ENCODE measurements around the gene TRIM72.
"Not testable (repeated sequence)": the region's sequence is repeated elsewhere in the genome, so short reads cannot be mapped to it uniquely, and the experiment has no call there.

TRIM72 gene

DNA sequence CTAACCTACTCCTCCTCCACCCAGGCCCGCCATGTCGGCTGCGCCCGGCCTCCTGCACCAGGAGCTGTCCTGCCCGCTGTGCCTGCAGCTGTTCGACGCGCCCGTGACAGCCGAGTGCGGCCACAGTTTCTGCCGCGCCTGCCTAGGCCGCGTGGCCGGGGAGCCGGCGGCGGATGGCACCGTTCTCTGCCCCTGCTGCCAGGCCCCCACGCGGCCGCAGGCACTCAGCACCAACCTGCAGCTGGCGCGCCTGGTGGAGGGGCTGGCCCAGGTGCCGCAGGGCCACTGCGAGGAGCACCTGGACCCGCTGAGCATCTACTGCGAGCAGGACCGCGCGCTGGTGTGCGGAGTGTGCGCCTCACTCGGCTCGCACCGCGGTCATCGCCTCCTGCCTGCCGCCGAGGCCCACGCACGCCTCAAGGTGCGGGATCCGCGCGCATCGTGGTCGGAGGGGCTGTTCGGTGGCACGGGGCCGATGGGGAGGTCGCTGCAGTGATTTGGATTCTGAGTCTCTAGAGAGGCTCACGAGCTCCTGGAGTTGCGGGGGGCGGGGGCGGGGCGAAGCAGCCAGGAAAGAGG lies 878 bp downstream of the TRIM72 start:
- DNase-seq, result no peak

DNA sequence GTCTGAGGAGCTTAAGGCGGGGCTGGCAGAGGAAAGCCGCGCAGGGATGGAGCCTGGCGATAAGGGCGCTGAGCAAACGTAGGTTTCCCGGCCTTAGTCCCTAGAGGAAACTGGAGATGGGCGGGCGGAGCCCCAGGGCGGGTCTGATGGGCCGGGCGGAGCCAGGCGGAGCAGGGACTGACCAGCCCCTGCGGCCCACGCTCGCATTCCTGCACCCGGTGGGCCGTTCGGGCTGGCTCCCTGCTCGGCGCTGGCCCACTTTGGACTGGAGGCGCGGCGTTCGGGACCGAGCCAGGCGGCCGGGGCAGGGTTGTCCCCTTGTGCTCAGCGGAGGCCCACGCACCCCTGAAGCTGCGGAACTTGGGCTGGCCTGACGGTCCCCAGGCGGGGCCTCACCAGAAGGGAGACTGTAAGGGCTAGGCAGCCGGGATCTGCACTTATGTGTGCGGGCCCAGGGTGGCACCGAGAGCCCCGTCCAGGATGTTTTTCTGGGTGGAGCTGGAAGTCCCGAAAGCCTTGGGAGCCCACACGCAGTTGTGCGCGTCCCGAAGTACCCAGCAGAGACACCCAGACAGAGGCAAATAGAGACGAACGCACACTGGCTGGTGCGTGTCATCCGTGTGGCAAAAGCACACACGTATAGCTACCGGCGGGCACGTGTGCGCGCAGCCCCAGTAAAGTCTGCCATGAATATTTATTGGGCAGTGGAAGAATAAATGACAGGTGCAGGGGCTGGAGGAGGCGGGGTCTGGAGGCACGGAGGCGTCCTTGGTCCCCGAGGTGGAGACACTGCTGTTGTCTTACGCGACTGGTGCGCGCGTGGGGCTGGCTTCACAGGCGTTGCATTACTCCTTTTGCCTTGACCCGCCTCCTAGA lies 1.6 kb downstream of the TRIM72 start:
- DNase-seq, result peak in 2 of 51 donors; percentile 7 to 17

DNA sequence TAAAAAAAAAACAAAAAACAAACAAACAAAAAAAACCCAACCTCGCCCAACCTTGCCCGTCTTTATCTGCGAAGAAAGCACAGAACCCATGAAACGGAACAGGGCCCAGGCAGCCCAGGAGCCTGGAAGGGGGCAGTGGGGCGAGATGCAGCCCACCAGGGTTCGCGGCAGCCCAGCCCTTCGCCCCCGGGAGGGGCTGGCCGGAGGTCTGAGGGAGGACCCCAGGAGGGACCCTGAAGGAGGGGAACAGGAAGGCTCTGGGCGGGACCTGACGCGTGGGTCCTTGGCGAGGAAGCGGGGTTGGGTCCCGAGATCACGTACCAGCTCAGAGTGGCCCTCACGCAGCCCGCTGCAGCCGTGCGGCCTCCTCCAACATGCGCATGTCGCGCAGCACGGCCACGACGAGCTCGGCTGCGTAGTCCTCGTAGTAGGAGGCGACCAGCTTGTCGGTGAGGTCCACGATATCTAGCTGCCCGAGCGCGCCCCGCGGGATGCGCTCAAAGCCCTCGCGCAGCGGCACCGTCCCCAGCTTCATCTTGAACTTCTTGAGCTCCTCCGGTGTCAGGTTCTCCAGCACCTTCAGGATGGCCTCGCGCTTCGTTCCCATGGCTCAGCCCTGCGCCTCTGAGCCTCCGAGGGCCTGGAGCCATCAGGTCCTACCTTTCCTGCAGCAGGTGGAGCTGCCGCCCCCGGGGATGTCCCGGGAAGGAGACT lies 2.7 kb downstream of the TRIM72 start, which contains the start of gene PYDC1:
Gene PYDC1, minus strand, starts transcription at position 714 of the 714 bp plus-strand sequence. Its CDS starts 107 bp downstream, at position 607.
- DNase-seq, result peak in 1 of 51 donors; percentile 21

DNA sequence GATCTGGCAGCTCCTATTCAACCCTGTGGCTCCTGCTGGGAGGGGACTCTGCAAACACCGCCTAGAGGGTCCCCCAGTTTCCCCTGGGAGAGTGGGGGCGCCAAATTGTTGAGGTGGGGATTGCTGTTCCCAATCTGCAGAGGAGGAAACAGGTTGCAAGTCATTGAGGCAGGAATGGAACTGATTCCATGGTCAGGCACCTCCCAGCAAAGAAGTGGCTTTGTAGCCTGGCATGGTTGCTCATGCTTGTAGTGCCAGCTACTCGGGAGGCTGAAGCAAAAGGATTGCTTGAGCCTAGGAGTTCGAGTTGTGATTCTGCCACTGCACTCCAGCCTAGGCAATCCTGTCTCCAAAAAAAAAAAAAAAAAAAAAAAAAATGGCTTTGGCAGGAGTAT lies 3.2 kb downstream of the TRIM72 start:
- no peak for DNase-seq

DNA sequence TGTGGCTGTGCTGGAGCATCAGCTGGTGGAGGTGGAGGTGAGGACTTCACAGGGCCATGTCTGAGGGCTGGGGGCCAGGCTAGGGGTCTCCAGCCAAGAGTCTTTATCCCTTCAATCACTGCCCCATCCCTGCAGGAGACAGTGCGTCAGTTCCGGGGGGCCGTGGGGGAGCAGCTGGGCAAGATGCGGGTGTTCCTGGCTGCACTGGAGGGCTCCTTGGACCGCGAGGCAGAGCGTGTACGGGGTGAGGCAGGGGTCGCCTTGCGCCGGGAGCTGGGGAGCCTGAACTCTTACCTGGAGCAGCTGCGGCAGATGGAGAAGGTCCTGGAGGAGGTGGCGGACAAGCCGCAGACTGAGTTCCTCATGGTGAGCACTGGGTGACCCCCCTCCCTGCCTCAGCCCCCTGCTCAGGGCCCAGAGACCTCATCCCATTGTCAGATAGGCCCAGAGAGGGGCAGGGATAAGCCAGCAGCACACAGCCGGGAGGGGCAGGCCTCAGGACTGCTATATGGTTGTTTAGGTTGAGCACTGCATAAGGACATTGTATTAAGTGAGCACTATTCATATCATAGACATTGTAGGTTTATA lies 5.3 kb downstream of the TRIM72 start:
- no peak for DNase-seq

- no peak for DNase-seq
These were observed 7.6 kb downstream of the TRIM72 start for GRCh38 chr16:31221357-31222160.

DNA sequence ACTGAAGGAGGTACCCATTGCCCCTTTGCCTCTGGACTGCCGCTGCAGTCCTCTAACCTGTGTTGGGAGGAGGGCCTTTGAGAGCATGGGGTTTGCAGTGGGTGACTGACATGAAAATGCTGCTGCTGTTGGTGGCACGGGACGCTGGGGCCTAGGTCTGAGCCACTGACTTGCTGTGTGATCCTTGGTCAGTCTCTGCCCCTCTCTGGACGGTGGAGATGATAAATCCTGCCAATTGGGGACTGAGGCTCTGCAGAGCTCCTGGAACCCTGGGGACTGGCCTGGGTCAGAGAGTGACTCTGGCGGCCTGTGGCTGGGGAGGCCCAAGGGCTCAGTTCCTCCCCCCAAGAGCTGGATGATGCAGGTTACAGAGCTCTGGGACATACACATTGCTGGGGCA lies 9.1 kb downstream of the TRIM72 start:
- no peak for DNase-seq

DNA sequence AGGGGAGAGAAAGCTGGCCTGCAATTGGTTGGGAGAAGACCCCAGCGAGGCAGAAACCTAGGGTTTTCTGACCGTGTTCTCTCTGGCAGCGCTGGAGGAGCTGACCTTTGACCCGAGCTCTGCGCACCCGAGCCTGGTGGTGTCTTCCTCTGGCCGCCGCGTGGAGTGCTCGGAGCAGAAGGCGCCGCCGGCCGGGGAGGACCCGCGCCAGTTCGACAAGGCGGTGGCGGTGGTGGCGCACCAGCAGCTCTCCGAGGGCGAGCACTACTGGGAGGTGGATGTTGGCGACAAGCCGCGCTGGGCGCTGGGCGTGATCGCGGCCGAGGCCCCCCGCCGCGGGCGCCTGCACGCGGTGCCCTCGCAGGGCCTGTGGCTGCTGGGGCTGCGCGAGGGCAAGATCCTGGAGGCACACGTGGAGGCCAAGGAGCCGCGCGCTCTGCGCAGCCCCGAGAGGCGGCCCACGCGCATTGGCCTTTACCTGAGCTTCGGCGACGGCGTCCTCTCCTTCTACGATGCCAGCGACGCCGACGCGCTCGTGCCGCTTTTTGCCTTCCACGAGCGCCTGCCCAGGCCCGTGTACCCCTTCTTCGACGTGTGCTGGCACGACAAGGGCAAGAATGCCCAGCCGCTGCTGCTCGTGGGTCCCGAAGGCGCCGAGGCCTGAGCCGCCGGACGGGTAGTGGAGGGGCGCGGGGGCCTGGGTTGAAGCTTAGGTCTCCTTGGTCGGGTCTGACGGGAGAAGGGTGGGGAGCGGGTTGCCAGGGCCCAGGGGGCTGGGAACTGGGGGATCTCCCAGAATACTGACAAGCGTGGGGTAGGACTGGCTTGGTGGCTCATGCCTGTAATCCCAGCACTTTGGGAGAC lies 10.4 kb downstream of the TRIM72 start:
- DNase-seq, result no peak

GRCh38 chr16:31225193-31225592 lies 11.3 kb downstream of the TRIM72 start:
- DNase-seq, result no peak

- no peak for DNase-seq
These were observed 14.3 kb downstream of the TRIM72 start for GRCh38 chr16:31228206-31228605.

- no peak for DNase-seq
These were observed 15.6 kb downstream of the TRIM72 start for GRCh38 chr16:31229501-31229900.

DNA sequence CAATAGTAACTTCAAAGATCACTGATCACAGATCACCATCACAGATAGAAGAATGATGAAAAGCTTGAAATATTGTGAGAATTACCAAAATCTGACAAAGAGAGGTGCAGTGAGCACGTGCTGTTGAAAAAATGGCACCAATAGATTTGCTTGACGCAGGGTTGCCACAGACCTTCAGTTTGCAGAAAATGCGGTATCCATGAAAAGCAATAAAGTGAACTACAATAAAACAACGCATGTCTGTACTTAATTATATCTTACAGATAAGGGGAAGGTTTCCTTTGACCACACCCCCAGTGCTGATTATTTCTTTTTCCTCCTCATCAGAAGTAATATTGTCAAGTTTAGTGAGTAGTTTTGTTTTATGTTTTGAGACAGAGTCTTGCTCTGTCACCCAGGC lies 24.1 kb downstream of the TRIM72 start:
- no peak for DNase-seq

DNA sequence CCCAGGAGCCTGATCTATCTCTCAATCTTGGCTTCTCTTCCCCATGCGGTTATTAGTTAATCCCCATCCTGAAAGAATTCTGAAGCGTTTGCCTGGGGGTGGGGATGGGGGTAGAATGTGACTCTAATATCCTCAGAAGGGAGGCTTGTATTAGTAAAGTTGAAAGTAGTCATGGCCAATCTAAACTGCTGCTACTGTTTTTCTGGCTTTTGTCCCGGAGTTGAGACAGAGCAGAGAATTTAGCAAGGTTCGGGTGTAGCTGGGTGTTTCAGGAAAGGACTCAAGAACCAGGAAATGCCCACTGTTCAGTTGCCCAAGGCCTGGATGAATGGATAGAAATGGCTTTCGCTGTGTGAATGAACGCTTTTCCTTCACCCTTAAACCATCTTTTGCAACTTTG lies 28.3 kb downstream of the TRIM72 start:
- DNase-seq, result no peak

GRCh38 chr16:31243734-31244670 lies 30.1 kb downstream of the TRIM72 start:
- peak in 1 of 51 donors; percentile 15 for DNase-seq

DNA sequence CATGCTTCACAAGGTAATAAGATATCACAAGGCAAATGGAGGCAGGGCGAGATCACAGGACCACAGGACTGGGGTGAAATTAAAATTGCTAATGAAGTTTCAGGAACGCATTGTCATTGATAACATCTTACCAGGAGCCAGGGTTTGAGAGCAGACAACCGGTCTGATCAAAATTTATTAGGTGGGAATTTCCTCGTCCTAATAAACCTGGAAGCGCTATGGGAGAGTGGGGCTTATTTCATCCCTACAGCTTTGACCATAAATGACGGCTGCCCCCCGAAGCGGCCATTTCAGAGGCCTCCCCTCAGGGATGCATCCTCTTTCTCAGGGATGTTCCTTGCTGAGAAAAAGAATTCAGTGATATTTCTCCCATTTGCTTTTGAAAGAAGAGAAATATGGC lies 31.7 kb downstream of the TRIM72 start:
- not testable (repeated sequence) for DNase-seq

DNA sequence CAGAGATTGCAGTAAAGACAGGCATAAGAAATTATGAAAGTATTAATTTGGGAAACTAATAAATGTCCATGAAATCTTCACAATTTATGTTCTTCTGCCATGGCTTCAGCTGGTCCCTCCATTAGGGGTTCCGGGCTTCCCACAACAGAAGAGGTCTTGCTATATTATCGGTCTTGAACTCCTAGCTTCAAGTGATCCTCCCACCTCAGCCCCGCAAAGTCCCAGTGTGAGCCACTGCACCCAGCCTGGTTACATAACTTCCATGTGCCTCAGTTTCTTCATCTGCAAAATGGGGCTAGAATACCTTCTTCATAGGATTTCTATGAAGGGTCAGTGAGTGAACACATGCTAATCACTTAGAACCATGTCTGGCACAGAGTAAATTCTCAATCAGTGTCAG lies 32.4 kb downstream of the TRIM72 start:
- DNase-seq, result no peak

DNA sequence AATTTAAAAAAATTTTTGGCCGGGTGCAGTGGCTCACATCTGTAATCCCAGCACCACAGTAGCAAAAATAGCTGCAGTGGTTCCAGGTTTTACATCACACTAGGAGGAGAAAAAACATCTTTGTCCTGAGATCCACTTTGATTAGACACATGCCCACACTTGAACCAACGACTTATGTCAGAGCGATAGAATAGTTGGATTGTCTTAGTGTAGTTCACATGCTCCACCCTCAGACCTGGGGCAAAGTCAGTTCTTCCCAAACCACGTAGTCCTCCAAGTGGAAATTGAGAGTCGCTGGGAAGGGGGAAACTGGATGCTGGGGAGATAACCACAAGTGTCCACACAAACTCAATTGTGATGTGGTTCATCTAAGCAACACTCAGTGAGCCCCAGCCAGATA lies 34.4 kb downstream of the TRIM72 start:
- no peak for DNase-seq

DNA sequence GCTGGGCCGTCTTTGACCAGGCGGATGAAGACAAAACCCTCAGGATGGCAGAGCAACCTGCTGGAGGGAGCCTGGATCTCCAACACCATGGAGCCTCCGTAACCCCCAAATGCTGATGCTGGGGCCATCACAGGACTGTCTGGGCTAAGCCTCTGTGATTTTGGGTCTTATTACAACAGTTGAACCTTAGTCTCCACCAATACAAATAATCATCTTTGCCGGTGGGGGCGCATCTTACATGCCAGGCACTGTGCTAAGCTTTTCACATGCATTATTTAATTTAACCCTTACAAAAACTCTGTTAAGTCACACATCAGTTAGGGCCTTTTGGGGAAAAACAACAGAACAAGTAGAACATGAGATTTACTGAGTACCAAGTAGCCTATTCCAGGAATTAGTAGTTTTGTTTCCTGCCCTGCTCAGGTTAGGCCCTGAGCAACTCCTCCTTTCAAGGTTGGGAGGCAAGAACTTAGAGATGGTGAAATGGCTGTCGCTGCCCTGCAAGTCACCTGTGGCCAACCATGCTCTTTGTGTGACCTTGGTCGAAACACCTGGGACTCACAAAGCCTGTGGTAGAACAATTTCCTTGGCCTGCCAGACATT lies 37.0 kb downstream of the TRIM72 start:
- DNase-seq, result no peak

- DNase-seq, result no peak
These were observed 37.5 kb downstream of the TRIM72 start for GRCh38 chr16:31251435-31251834.

All from hypothalamus (tissue), 51 donors.